T47D (cell line): Measurements from ENCODE around the gene CCSER1.

Source experiments
- DNase-seq, 2 experiments: peaks; one replicate each; pipeline versions ENCODE4 v3.0.0 to v3.0.0-alpha.2; 2011 to 2012; ENCODE audit warnings: low read depth in 1 of 2, low spot score in 1 of 2
- JUND ChIP-seq: IDR thresholded peaks from 2 replicates; pipeline ENCODE4 v1.6.1; 2012; ENCODE audit warnings: low read depth
- in situ Hi-C: cut with HindIII; loops from 2 replicates; pipeline ENCODE4 v1.10.0; 2016; ENCODE audit warnings: low sequenced_read_pairs, low pct_unique_long_range_greater_than_20kb

CCSER1 gene

DNA sequence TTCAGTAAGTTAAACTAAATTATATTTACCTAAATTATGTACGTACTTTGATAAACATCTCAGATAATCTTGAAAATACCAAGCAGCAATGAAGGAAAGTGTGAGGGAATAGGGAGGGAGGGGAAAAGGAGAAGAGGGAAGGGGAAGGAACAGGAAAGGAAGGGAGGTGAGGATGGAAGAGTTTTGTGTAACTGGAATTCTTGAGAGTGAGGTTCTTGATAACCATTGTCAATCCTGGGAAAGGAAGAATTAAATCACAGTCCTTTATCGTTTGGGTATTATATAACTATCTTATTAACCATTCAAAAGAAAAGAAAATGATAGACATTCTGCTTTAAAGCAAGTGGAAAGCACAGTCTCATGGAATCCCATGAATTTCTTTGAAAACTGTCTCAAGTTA is 795.0 kb downstream of the CCSER1 start:
- TF ChIP-seq JUND: no peak
- in situ Hi-C loops: no loop called here
- no peak for DNase-seq

- TF ChIP-seq JUND: no peak
- in situ Hi-C loops: no loop called here
- no peak for DNase-seq
These were observed 799.8 kb downstream of the CCSER1 start for GRCh38 chr4:90926957-90927356.

- TF ChIP-seq JUND: no peak
- peak in 1 of 2 experiments; percentile 18 for DNase-seq
- in situ Hi-C loops: no loop called here
These were observed 816.1 kb downstream of the CCSER1 start for GRCh38 chr4:90943311-90943710.

DNA sequence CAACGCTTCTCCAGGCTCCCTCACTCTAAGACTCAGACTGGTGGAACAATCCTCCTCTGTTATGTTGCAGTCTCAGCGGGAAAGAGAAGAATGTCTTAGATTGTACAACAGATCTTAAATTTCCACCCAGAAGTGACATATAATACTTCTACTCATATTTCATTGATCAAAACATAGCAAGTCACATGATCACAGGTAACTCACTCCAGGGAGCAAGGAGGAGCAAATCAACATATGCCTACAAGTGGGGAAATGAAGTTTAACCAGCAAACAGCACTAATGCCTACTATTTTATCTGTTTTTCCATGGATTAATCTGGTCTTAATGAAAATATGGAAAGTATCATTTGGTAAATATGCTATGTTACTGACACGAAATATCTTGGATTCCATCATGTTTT is 819.8 kb downstream of the CCSER1 start:
- in situ Hi-C loops: no loop called here
- DNase-seq: no peak
- TF ChIP-seq JUND: no peak

- TF ChIP-seq JUND: no peak
- in situ Hi-C loops: no loop called here
- DNase-seq: no peak
These were observed 823.2 kb downstream of the CCSER1 start for GRCh38 chr4:90950385-90950841.

DNA sequence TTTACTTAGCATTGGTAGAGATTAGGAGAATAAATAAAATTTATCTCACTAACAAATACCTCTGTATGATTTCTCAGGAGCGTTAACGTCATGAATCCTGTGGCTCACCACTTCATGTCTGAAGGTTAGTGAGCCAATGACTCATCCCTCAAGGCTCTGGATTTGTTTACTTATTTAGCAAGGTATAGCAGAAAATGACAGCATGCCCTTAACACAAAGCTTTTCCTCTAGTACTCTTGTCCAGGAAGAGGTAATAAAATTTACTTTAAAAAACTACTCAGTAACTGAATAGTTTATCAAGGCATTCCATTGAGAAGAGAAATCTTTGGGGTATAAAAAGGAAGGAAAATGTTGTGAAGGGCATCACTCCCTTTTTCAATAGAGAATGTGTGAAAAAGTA is 823.8 kb downstream of the CCSER1 start:
- in situ Hi-C loops: no loop called here
- peak; percentile 55; the same call in 1 of the 2 replicates for TF ChIP-seq JUND
- peak in 1 of 2 experiments; percentile 72 for DNase-seq

- DNase-seq: peak in 1 of 2 experiments; percentile 6
- TF ChIP-seq JUND: no peak
- in situ Hi-C loops: no loop called here
These were observed 831.2 kb downstream of the CCSER1 start for GRCh38 chr4:90958256-90958895.

GRCh38 chr4:90960433-90960832 is 833.2 kb downstream of the CCSER1 start:
- no peak for DNase-seq
- in situ Hi-C loops: no loop called here
- TF ChIP-seq JUND: no peak

DNA sequence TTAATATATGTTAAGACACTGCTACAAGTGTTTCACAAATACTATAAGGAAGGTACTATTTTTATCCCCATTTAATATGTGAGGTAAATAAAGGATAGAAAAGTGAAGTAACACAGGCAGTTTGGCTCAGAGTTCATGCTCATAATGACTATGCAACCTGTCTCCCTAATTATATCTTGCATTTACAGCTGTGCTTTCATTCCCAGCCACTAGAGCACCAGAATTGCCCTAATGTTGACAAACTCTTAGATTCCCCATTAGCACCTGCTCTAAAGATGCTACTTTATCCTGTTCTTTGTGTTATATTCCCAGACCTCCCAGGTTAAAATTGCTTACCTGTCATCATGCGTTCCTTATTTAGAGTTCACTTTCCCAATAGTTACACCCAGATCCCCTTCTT is 833.6 kb downstream of the CCSER1 start:
- no peak for DNase-seq
- TF ChIP-seq JUND: no peak
- in situ Hi-C loops: no loop called here

DNA sequence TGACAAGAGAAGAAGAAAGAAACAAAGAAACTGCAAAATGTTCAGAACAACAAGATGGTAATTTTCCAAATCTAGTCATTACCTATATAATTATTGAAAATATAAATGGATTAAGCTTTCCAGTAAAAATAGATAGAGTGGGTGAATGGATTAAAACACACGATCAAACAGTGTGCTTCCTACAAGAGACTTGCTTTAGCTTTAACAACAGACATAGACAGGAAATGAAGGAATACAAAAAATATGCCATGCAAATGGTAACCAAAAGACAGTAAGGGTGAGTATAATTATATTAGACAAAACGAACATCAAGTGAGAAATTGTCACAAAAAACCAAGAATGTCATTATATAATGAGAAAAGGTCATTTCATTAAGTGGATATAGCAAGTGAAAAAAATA is 842.8 kb downstream of the CCSER1 start:
- no peak for DNase-seq
- no peak for TF ChIP-seq JUND
- in situ Hi-C loops: no loop called here

DNA sequence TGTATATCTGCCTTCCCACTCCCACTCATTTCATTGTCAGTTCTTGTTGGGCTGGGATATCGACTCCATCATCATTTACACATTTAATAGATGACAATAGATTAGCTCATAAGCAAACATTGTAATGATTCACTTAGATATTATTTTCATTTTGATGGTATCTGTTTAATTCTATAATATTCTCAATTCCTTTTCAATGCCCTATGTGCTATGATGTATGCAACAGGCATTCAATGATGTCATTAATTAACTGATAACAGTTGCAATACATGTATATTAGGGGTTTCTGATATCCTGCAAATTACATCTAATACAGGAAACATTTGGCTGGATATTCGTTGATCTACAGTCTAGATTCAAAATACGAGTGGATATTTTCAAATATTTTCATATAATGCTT is 850.5 kb downstream of the CCSER1 start:
- in situ Hi-C loops: no loop called here
- no peak for DNase-seq
- no peak for TF ChIP-seq JUND

DNA sequence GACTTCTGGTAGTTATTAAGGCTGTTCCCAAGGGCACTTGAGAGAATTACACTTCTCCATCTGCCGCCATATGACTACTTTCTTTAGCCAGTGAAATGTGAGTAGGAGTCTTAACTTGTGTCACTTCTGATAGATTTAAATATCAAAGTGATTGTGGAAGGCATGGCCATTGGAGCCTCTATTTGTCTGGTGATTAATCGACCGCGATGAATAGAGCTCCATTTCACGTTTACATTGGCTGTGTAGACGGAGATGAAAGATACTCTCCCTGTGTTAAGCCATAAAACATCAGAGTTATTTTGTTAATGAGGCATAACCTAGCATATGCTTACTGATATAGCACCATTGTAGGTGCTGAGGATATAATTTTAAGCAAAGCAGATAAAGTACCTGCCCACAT is 852.4 kb downstream of the CCSER1 start:
- in situ Hi-C loops: no loop called here
- no peak for TF ChIP-seq JUND
- DNase-seq: no peak

DNA sequence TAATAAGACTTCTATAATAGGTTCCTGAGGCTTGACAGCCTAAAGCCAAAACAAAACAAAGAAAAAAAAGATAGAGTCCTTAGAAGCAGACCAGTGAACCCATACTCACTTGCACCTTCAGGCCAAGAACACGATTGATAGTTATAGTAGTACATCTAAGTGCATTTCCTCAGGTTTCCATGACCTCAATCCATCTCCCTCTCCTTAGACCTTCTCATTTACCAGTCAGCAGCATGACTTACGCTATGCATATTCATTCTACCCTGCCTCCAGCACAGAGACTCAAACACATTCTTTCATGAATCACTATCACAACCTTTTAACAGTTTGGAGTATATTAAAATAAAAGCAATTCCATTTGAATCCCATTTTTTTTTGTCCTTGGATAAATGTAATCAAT is 855.6 kb downstream of the CCSER1 start:
- DNase-seq: no peak
- in situ Hi-C loops: no loop called here
- no peak for TF ChIP-seq JUND

- TF ChIP-seq JUND: no peak
- DNase-seq: no peak
- in situ Hi-C loops: no loop called here
These were observed 863.1 kb downstream of the CCSER1 start for GRCh38 chr4:90990284-90990683.
